ENCODE measurements around the gene PRSS57. TPM values are rescaled to one million over a fixed set of nuclear protein-coding genes. Genes with fewer than 3 reads are reported as not detected.

PRSS57 gene
- total and polyA plus RNA-seq, 2 of the 13 experiments (the other 11 are each of a cell fraction or from before 2014, with no cell fraction given) = 0.12 TPM; not detected in 1

DNA sequence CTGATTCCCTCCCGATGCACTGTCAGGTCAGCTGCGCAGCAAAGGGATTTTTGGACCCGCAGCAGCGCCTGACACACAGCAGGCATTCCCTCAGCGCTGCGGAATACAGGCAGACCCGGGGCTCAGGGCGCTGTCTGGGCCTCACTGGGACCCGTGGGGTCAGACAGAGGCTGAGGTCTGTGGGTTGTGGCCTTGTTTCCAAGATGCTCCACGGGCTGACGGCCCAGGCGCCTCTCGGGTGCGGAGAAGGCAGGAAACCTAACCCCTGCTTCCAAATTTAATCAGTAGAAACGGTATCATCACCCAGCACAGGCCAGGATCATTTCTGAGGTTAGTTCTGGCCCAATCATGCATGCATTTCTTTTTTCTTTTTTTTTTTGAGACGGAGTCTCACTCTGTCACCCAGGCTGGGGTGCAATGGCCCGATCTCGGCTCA, 31.6 kb downstream of the PRSS57 start (continued):
- no peak for TF ChIP-seq KLF16 (CRISPR knock-in tag; IDR thresholded peaks at IDR 0.05)
- TF ChIP-seq TSC22D2 (CRISPR knock-in tag; IDR thresholded peaks at IDR 0.05; ENCODE audit: borderline replicate concordance) = no peak
- no peak for TF ChIP-seq KDM6A (CRISPR knock-in tag; IDR thresholded peaks at IDR 0.05; ENCODE audit: low read depth)
- TF ChIP-seq ZNF383 (CRISPR knock-in tag; IDR thresholded peaks at IDR 0.05; ENCODE audit: borderline replicate concordance) = no peak
- no peak for TF ChIP-seq ZKSCAN5 (CRISPR knock-in tag; IDR thresholded peaks at IDR 0.05)
- peak; percentile 96 for TF ChIP-seq ZBTB38 (CRISPR knock-in tag; IDR thresholded peaks at IDR 0.05)
- TF ChIP-seq ZNF563 (CRISPR knock-in tag; IDR thresholded peaks at IDR 0.05) = no peak
- peak; percentile 13 for TF ChIP-seq PTBP1 (IDR thresholded peaks at IDR 0.05; ENCODE audit: low read depth, low read length, poor library complexity, severe bottlenecking)
- TF ChIP-seq, protein P1, sequence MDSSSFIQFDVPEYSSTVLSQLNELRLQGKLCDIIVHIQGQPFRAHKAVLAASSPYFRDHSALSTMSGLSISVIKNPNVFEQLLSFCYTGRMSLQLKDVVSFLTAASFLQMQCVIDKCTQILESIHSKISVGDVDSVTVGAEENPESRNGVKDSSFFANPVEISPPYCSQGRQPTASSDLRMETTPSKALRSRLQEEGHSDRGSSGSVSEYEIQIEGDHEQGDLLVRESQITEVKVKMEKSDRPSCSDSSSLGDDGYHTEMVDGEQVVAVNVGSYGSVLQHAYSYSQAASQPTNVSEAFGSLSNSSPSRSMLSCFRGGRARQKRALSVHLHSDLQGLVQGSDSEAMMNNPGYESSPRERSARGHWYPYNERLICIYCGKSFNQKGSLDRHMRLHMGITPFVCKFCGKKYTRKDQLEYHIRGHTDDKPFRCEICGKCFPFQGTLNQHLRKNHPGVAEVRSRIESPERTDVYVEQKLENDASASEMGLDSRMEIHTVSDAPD (CRISPR knock-in tag; IDR thresholded peaks at IDR 0.05) = no peak
- TF ChIP-seq ZNF510 (CRISPR knock-in tag; IDR thresholded peaks at IDR 0.05; ENCODE audit: low read depth) = no peak
- TF ChIP-seq ZNF652 (CRISPR knock-in tag; IDR thresholded peaks at IDR 0.05; ENCODE audit: borderline replicate concordance, low read depth) = no peak
- TF ChIP-seq ETV5 (CRISPR knock-in tag; IDR thresholded peaks at IDR 0.05; ENCODE audit: borderline replicate concordance) = no peak
- TF ChIP-seq ZNF136 (CRISPR knock-in tag; IDR thresholded peaks at IDR 0.05; ENCODE audit: low read depth) = no peak
- peak; percentile 53; the same call in 1 of the 2 replicates for TF ChIP-seq HNF4A (CRISPR knock-in tag; IDR thresholded peaks at IDR 0.05)
- TF ChIP-seq ZFP36L1 (CRISPR knock-in tag; IDR thresholded peaks at IDR 0.05) = no peak
- TF ChIP-seq, protein P2, sequence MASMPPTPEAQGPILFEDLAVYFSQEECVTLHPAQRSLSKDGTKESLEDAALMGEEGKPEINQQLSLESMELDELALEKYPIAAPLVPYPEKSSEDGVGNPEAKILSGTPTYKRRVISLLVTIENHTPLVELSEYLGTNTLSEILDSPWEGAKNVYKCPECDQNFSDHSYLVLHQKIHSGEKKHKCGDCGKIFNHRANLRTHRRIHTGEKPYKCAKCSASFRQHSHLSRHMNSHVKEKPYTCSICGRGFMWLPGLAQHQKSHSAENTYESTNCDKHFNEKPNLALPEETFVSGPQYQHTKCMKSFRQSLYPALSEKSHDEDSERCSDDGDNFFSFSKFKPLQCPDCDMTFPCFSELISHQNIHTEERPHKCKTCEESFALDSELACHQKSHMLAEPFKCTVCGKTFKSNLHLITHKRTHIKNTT (CRISPR knock-in tag; IDR thresholded peaks at IDR 0.05) = no peak
- no peak for TF ChIP-seq HOXA9 (CRISPR knock-in tag; IDR thresholded peaks at IDR 0.05; ENCODE audit: borderline replicate concordance)
- no peak for TF ChIP-seq TIGD3 (CRISPR knock-in tag; IDR thresholded peaks at IDR 0.05; ENCODE audit: borderline replicate concordance)
- TF ChIP-seq ZNF589 (CRISPR knock-in tag; conservative IDR thresholded peaks at IDR 0.05) = no peak
- no peak for TF ChIP-seq ETS1 (CRISPR knock-in tag; IDR thresholded peaks at IDR 0.05)
- TF ChIP-seq HNRNPLL (IDR thresholded peaks at IDR 0.05; ENCODE audit: low read depth, low read length, poor library complexity, severe bottlenecking) = peak; percentile 13
- TF ChIP-seq ZNF567 (CRISPR knock-in tag; IDR thresholded peaks at IDR 0.05; ENCODE audit: borderline replicate concordance) = no peak
- TF ChIP-seq ERF (CRISPR knock-in tag; IDR thresholded peaks at IDR 0.05) = no peak
- TF ChIP-seq ZSCAN20 (CRISPR knock-in tag; IDR thresholded peaks at IDR 0.05; ENCODE audit: borderline replicate concordance) = 0 out of 2 replicates have a peak, but pooled peaks have one; percentile 7
- no peak for TF ChIP-seq ZNF468 (CRISPR knock-in tag; IDR thresholded peaks at IDR 0.05)
- TF ChIP-seq, protein P3, sequence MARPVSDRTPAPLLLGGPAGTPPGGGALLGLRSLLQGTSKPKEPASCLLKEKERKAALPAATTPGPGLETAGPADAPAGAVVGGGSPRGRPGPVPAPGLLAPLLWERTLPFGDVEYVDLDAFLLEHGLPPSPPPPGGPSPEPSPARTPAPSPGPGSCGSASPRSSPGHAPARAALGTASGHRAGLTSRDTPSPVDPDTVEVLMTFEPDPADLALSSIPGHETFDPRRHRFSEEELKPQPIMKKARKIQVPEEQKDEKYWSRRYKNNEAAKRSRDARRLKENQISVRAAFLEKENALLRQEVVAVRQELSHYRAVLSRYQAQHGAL (CRISPR knock-in tag; IDR thresholded peaks at IDR 0.05; ENCODE audit: not compliant biosample characterization) = no peak

Measured in HepG2 (cell line).